Measurements from ENCODE around the gene GGPS1.

DNA sequence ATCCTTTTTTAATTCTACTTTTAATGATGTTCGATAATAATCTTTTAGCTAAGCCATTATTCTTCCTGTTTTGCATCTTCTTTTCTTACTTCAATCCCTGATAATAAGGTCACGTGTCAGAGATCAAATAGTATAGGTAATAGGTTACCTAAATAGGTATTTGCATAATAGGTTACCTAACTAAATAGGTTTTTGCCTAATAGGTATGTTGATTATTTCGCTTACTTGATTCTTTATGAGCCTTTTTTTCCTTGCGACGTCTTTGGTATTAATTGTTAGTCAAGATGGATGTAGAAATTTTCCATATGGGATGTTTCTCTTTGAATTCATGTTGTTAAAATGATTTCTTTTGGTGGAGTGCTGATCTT is 2.5 kb downstream of the GGPS1 start:
- TF ChIP-seq, protein P1, sequence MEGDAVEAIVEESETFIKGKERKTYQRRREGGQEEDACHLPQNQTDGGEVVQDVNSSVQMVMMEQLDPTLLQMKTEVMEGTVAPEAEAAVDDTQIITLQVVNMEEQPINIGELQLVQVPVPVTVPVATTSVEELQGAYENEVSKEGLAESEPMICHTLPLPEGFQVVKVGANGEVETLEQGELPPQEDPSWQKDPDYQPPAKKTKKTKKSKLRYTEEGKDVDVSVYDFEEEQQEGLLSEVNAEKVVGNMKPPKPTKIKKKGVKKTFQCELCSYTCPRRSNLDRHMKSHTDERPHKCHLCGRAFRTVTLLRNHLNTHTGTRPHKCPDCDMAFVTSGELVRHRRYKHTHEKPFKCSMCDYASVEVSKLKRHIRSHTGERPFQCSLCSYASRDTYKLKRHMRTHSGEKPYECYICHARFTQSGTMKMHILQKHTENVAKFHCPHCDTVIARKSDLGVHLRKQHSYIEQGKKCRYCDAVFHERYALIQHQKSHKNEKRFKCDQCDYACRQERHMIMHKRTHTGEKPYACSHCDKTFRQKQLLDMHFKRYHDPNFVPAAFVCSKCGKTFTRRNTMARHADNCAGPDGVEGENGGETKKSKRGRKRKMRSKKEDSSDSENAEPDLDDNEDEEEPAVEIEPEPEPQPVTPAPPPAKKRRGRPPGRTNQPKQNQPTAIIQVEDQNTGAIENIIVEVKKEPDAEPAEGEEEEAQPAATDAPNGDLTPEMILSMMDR (optimal IDR thresholded peaks at IDR 0.05 in 1 of 3, IDR thresholded peaks at IDR 0.05 in 1 of 3, conservative IDR thresholded peaks at IDR 0.05 in 1 of 3; ENCODE audit: extremely low read depth in 1 of 3, insufficient read depth in 2 of 3, low read length in 3 of 3), result no peak
- TF ChIP-seq EZH2 (IDR thresholded peaks at IDR 0.05; ENCODE audit: low read length), result no peak
